GF-D8 (cell line): Measurements from ENCODE around the gene MAP4K1.
A peak's percentile ranks its signal among the peaks of the same experiment; 100 is the strongest.
"Not testable (repeated sequence)": the region's sequence is repeated elsewhere in the genome, so short reads cannot be mapped to it uniquely, and the experiment has no call there.

Experiments
- DNase-seq: peaks from one replicate; lab custom pipeline; 2025; lab: John Stamatoyannopoulos, UW

Gene MAP4K1

DNA sequence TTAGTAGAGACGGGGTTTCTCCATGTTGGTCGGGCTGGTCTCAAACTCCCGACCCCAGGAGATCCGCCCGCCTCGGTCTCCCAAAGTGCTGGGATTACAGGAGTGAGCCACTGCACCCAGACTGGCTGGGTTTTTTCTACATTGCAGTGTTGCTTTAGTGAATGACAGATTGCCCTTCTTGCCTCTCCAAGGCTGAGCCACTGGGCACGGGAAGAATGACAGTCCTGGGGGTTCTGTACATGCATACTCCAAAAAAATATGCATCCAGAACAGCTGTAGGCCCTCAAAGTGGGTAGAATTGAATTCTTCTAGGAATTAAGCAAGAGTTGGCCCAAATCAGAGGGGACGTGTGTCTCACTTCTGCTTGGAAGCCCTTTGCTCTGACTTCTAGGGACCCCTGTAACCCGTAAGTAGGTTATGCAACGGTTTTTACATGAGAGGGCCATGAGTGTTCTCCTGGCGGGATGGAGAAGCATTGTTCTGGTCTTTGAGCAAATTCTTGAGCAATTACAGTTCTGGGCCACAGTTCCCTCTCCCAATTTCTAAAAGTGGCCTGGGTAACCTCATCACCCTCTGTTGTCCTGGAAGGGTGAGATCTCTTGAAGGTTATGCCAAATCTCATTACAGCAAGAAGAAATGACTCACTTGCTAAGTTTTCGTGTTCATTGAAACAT lies 33.3 kb upstream of the MAP4K1 start:
- peak; percentile 13 for DNase-seq

DNA sequence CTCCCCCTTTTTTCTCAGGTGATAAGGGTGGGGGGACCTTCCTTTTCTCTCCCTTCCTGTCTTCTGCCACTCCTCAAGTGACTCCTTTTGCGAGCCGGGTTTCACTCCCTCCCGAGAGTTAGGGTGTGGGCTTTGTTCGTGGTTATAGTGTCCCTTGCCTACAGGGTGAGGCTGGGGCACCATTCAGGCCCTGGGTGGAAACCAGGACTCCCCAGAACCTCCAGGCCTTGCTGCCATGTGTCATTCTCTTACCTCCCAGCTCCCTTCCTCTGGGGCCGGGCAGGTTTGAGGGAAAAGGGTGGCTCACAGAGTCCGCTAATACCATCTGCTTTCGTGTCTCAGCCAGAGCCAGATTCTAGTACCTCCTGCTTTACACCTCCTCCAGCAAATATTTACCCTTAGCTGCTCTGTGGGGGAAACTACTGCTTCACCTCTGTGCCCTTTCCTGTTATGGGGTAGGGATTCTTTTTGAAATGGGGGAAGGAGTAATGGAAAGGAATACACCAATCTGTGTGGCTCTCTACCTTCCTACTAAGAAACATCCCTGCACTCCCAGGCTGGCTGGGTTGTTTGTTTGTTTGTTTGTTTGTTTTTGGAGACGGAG lies 32.5 kb upstream of the MAP4K1 start:
- DNase-seq: no peak

DNA sequence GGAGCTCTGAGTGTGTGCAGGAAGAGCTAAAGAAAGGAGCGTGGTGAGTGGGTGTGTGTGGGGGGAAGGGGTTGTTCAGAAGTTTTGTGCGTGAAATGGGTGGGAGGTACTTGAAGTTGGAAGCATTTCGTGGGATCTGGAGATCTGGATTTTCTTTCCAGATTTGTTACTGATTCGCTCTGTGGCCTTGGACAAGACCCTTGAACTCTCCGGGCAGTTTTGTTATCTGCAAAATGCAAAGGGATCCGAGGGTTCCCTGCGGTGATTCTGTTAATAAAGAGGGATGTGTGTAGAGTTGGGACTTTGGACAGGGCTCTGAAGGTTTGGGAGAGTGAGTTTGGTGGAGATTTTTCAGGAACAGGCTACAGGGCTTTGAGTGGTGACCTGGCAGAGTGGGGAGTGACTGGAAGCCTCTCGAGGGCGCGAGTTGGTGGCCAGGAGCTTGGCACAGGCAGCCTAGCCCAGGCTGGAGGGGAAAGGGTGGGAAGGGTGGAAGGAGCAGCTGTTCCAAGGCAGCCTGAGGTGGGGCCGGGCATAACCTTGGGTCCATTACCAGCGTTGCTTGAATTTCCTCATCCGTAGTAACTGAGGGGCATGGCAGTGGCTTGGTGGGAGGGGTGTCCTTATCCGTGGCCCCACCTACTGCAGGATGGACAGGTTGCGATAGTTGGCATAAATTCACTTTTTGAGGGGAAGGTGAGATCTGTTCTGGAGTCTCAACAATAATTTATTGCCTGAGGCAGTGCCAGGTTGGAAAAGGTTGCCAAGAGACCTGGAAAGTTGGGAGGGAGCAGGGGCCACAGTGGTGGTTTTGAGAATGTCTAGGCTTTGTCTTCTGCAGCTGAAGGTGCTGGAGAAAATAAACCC lies 31.8 kb upstream of the MAP4K1 start:
- no peak for DNase-seq

DNA sequence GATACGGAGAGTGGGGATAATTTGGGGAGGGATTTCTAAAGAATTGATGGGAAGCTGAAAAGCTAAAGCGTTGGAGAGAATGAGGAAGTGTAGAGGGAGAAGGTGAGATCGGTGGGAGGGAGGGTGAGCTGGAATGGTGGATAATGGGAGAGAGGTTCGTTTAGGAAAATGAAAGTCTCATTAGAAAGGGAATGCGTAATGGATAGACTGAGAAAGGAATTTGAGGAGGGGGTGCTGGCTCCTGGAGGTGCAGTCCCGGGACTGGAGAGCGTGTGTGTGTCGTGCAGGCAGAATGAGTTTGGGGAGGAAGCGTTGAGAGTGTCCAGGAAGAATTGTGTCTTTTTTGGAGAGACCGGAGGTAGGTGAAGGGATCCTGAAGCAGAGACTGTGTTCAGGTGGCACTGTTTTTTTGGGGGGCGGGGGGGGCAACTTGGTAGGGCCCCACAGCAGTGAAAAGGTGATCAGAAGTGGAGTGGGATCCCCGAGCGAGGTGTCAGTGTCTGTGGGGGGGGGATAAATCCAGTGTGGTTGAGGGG lies 31.1 kb upstream of the MAP4K1 start:
- no peak for DNase-seq

DNA sequence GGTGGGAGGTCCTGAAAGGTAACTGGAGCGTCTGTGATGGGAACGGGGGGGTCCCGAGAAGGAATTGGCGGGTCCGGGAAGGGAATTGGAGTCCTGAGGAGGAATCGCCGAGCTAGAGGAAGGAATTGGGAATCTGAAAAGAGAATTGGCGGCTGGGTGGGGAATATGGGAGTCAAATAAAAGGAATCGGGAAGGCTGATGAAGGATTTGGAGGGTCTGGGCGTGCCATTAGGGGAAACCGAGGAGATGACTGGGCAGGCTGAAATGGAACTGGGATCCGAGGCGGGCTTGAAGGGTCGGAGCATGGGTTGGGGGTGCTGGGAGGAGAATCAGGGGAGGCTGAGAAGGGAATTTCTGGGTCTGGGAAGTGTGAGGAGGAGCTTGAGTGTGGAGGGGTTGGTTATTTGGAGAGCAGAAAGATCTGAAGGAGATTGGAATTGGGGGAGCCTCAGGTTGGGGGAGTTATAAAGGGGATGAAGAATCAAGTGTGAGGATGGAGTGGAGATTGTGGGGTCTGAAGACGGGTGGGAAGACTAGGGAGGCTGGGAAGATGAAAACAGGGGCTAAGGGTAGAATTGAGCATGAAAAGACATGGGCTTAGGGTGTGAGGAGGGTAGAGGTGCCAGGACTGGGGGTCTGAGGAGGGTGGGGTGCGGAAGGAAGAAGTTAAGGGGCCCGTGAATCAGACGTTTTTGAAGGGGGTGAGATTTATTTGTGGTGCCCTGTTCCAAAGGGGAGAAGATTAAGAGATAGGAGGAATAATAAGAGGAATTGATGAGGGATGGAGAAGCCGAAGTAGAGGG lies 30.4 kb upstream of the MAP4K1 start:
- DNase-seq: no peak

DNA sequence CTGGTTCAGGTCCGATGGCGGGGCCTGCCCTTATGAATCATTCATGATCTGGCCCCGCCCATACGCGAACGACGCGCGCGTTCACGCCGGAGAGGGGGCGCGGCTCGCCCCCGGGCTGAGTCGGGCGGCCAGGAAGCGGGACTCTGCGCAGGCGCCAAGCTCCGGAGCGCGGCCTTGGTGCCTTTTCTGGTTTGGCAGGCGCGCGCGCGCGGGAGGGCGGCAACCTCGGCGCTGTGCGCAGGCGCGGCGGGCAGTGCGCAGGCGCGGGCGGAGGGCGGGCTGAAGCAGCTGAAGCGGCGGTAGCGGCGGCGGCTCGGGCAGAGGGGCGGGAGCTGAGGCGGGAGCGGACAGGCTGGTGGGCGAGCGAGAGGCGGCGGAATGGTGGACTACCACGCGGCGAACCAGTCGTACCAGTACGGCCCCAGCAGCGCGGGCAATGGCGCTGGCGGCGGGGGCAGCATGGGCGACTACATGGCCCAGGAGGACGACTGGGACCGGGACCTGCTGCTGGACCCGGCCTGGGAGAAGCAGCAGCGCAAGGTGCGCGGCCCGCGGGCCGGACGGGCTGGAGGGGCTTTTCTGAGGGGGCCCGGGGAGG lies 29.7 kb upstream of the MAP4K1 start, which contains the start of gene ACTN4:
Gene ACTN4 (plus strand): TSS at position 282 of the 598 bp plus-strand sequence. CDS start 97 bp downstream, at position 379.
- peak; percentile 86 for DNase-seq

DNA sequence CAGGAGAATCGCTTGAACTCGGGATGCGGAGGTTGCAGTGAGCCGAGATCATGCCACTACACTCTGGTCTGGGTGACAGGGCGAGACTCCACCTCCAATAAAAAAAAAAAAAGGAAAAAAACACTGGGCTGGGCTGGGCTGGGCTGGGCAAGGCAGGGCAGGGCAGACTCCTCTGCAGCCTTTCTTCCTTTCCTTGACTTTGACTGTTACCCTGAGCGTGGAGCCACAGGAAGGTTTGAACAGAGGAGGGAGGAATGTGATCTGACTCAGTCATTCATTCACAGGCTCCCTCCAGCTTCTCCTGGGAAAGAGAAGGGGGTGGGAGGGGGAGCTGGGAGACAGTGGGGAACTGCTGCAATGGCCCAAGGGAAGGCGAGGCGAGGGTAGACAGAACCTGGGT lies 27.0 kb upstream of the MAP4K1 start:
- no peak for DNase-seq

DNA sequence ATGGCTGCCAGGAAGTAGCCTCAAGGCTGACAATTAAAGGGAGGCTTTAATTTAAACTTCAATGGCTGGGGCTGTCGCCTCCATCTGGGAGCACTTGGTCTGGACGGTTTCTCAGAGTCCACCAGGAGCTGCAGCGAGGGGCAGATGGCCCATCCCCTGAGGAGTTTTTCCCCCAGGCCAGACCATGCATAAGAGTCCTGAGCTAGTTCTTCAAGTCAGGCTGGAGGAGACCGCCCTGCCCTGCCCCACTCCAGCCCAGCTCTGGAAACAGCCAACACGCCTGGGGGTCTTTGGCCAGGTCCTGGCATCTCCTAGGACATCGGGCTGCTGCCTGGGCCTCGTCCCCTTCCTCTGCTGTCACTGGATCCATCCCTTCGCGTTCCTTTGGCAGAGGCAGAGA lies 24.4 kb upstream of the MAP4K1 start:
- DNase-seq: no peak

DNA sequence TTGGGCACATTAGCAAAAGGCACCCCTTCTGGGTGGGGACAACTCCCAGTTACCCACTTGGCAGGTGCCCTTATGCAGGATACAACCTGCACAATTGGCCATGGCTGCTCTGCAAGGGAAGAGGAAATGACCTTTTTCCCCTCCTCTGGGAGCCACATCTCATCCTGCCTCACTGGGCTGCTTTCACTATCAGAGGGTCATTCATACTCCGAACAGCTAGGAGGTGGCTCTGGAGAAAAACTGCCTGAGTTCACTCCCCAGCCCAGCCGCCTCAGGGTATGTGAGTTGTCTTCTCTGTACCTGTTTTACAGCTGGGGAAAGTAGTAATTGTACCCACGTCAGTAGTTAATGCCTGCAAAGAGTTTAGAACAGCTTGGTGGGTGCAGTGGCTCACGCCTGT lies 22.6 kb upstream of the MAP4K1 start:
- DNase-seq: no peak

DNA sequence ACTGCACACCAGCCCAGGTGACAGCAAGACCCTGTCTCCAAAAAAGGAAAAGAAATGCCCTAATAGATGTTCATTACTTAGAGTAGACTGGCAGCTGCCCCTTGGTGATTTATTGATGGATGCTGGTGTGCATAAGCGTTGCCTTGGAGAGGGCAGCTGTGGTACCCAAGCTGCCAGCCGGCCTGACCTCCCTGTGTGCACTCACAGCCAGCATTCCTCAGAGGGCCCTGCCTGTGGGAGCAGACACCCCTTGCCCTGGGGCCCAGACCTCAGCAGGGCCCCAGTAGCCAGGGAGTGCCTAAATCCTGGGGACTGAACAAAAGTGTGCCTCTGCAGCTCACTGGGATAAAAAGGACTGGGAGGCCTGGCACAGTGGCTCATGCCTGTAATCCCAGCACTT lies 21.9 kb upstream of the MAP4K1 start:
- DNase-seq: no peak

DNA sequence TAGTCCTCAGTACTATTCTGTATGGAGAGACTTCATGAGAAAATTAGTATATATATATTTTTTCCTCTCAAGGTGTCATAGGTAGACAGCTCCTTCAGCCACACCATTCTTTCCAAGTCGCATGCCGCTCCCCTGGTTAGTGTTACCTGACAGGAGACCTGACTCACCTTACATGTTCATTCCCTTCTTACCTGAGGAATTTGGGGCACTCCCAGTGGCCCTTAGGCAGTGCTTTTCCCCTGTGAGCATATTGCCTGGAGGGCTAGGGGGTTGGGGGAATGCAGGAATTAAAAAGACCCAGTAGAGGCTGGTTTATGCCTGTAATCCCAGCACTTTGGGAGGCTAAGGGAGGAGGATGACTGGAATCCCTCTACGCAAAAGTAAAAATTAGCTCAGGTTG lies 20.7 kb upstream of the MAP4K1 start:
- DNase-seq: no peak

DNA sequence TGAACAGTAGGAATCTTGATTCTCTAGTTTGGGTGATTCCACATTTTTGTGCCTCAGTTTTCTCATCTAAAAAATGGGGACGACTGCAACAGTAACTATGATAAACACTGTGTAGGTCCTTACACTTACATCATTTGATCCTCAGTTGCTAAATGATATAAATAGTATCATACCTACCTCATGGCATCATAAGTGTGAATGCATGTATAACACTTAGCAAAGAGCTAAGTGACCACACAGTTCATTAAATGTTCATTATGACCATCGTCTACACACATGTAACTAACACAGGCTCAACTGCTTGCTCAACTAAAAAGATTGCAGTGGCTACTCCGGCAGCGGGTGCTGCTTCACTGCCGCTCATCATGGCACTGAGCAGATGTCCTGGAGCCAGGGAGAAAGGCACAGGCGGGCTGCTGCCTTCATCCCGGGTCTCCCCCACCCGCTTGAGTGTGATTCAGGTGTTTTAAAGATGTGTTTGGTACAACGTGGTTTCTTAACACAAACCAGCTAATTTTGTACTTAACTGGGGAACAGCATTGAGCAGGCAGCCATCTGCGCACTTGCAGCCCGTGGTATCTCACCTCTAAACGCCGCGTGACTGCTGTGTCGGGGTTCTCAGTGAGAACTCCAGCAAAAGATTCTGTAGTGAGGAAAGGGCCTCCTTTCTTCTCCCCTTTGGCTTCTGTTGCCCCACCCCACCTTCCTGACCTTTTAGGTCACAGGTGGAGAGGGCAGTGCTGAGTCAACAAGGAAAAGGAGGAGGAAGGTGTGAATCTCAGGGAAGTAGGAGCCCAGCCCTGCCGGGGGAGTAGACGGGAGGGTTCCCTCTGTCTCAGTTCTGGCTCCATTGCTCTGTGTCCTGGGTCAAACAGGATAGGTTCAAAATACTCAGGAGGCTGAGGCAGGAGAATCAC lies 18.0 kb upstream of the MAP4K1 start:
- no peak for DNase-seq

DNA sequence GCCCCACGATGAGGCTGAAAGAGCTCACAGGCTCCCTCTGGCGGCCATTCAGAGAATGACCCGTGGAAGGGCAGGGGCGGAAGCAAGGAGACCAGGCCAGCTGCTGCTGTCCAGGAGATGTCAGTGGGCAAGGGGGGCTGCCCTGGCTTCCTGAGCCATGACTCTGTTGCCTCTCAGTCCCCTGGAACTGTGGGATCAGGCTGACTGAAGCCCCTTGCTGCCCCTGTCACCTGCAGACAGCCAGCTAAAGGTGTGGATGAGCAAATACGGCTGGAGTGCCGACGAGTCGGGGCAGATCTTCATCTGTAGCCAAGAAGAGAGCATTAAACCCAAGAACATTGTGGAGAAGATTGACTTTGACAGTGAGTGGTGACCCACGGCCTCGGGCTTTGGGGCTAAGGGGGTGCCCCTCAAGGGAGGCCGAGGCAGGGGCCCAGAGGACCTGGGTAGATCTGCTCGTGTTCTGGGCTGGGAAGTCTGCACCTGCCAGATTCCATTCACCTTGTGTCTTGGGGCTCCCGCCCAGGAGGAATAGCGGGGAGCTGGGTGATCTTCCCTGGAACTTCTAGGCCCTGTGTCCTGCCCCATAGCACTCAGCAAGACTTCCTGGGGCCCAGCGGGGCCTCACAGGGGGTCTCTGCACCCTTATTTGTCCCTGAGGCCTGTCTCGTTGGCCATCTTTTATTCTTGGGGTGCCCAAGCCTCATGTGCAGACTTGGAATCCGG lies 17.2 kb upstream of the MAP4K1 start:
- DNase-seq: no peak

DNA sequence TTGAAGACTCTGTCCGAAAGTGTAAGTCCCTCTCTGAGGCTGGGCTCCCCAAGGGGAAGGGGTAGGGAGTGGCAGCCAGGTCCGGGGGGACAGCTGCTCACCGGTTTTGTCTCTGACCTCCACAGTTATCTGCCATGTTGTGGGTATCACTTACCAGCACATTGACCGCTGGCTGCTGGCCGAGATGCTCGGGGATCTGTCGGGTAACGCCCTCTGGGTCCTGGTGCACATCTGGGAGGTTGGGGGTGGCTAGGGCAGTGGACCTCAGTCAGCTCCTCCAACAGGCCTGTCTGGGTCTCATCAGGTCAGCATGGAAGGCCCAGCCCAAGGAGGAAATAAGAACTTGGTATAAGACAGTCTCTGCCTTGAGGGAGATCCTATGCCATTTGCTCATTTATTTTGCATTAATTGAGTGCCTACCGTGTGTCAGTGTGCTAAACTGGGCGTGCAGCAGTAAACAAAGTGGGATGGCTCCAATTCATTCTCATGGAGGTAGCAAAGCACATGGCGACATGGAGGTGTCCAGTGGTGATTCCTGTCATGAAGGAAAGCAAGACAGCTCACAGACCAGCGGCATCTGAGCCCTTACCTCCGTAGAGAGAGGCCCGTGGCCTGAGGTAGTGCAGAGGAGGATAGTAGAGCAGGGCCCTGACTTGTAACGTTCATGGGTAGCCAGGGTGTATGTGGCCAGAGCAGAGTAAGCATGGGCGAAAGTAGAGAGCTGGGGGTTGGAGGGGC lies 14.9 kb upstream of the MAP4K1 start:
- DNase-seq: no peak

DNA sequence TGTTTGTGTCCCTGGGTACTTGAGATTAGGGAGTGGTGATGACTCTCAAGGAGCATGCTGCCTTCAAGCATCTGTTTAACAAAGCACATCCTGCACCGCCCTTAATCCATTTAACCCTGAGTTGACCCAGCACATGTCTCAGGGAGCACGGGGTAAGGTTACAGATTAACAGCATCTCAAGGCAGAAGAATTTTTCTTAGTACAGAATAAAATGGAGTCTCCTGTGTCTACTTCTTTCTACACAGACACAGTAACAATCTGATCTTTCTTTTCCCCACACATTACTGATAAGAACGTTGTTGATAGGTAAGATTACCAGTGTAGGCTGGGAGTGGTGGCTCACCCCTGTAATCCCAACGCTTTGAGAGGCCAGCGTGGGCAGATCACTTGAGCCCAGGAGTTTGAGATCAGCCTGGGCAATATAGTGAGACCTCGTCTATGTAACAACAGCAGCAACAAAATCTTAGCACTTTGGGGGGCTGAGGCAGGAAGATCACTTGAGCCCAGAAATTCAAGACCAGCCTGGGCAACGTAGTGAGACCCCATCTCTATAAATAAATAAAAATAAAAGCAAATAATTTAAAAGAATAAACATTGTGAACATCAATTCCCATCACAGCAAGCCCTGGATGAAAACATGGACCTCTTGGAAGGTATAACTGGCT lies 14.2 kb upstream of the MAP4K1 start:
- DNase-seq: not testable (repeated sequence)

DNA sequence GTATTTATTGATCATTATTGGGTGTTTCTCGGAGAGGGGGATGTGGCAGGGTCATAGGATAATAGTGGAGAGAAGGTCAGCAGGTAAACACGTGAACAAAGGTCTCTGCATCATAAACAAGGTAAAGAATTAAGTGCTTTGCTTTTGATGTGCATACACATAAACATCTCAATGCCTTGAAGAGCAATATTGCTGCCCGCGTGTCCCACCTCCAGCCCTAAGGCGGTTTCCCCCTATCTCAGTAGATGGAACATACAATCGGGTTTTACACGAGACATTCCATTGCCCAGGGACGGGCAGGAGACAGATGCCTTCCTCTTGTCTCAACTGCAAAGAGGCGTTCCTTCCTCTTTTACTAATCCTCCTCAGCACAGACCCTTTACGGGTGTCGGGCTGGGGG lies 13.5 kb upstream of the MAP4K1 start:
- not testable (repeated sequence) for DNase-seq

DNA sequence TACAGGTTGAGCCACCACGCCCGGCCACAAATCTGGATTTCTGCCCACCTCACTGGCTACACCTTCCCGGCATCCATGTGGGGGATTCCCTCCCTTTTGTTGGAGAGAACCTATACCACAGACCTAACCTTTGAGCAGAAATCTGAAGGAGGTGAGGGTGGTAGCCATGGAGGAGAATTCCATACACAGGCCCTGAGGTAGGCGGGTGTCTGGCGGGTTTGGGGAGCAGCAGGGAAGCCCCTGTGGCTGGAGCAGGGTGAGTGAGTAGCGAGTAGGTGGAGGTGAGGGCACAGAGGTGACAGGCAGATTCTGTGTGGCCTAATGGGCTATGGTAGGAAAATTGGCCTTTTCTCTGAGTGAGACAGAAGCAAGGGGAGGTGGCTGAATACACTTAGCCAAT lies 11.8 kb upstream of the MAP4K1 start:
- no peak for DNase-seq

DNA sequence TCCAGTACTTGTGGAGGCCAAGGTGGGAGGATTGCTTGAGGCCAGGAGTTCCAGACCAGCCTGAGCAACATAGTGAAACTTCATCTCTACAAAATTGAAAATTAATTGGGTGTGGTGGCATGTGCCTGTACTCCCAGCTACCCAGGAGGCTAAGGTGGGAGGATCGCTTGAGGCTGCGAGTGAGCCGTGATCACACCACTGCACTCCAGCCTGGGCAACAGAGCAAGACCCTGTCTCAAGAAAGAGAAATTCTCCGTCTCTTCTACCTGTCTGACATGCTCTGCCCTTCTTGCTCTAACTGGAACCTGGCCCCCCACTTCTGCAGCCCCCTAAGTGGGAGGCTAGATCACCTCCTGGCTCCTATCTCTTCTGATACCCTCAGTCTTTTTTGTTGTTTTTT lies 8.6 kb upstream of the MAP4K1 start:
- no peak for DNase-seq
